Esophagus squamous epithelium (tissue), 5 donors: ENCODE measurements around the gene EPHA6. TPM values are rescaled to one million over a fixed set of nuclear protein-coding genes. Genes with fewer than 3 reads are reported as not detected.

Experiments used
- DNase-seq: peaks from one replicate; lab custom pipeline; 2025; lab: John Stamatoyannopoulos, UW
- H3K27ac ChIP-seq, 4 donors: fragments of 200-600 bp; sonication (generic); one replicate each; pipeline ENCODE4 v1.5.1; 2016 to 2019; ENCODE audit warnings: mild to moderate bottlenecking in 1 of 4
- H3K27me3 ChIP-seq, 4 donors: fragments of 200-600 bp; sonication (generic); 1 replicate in 3 of 4; 2 replicates in 1 of 4; pipeline versions ENCODE4 v1.5.1 to v1.6.0; 2017 to 2021; ENCODE audit warnings: antibody characterized with exemption in 1 of 4
- H3K36me3 ChIP-seq, 3 donors: fragments of 200-600 bp; sonication (generic); one replicate each; pipeline ENCODE4 v1.5.1; 2016 to 2019
- H3K4me1 ChIP-seq, 3 donors: fragments of 200-600 bp; sonication (generic); one replicate each; pipeline ENCODE4 v1.5.1; 2017 to 2019
- H3K4me3 ChIP-seq, 4 donors: fragments of 200-600 bp; sonication (generic); 1 replicate in 3 of 4; 2 replicates in 1 of 4; pipeline ENCODE4 v1.5.1; 2016 to 2019; ENCODE audit warnings: mild to moderate bottlenecking in 2 of 4, moderate library complexity in 1 of 4
- H3K9me3 ChIP-seq, 3 donors: fragments of 200-600 bp; sonication (generic); one replicate each; pipeline ENCODE4 v1.5.1; 2016 to 2019
- CTCF ChIP-seq, 6 experiments: fragments of 450-650 bp in 4 of 6; fragments of 200-600 bp in 2 of 6; sonication (generic) in 2 of 6; IDR thresholded peaks; one replicate each; pipeline ENCODE4 v1.5.1; 2016 to 2019; ENCODE audit warnings: antibody characterized with exemption in 6 of 6, mild to moderate bottlenecking in 4 of 6, moderate library complexity in 4 of 6
- POLR2A ChIP-seq, 4 donors: fragments of 450-650 bp; IDR thresholded peaks; one replicate each; pipeline ENCODE4 v1.6.1; 2017; ENCODE audit warnings: antibody characterized with exemption in 4 of 4, mild to moderate bottlenecking in 4 of 4, moderate library complexity in 3 of 4
- WGBS, 2 donors: methylation state at CpG; one replicate each; pipeline ENCODE4 v1.1.5; 2018; 5-methylcytosine and 5-hydroxymethylcytosine counted together
- intact Hi-C: fragments of 100-400 bp; cut with DNase I; formaldehyde crosslinking; loops from one replicate; pipeline ENCODE4 v1.15.0; 2022
- total RNA-seq, 4 donors: library from RNA; depleted of rRNA; stranded (reverse); fragments of >200 nt; gene quantifications; one replicate each; pipeline ENCODE4 v1.1.0, GENCODE V29; 2016
- donor health status: DM: yes; HTN: yes; CAD: no.

EPHA6 gene
- total RNA-seq, 4 donors from 2014 or later: 0.34 to 2.9 (median 1.5) TPM

DNA sequence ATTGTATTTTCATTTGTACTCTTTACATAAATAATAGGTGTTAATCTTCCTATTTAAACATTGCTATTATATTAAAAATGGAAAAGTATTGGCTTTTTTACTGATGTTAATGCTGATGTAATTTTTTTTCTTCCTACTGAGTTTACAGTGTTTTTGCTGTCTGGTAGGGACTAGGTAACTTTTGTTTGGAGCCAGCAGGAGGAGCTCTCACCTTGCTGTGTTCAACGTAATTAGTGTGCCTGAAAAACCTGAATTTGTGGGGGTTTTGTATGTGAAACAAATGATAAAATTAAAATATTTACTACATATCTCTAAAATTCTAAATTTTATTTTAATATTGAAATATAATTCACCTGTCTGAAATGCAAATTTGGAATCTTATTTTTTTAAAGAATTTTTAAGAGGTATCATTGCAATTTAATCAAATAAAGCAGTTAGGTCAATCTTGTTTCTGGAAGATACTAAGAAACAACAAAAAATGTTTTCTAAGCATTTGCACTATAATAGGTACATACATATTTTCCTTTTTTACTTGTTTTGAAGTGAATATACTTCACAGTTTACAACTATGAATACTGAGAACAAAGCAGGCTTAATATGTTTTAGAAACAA, 48.8 kb downstream of the EPHA6 start:
- no peak for DNase-seq
- WGBS, 2 donors: 0% methylated on average over 1 of the region's 1 CpG
- no peak for TF ChIP-seq POLR2A (IDR thresholded peaks at IDR 0.05)
- TF ChIP-seq CTCF (IDR thresholded peaks at IDR 0.05): peak in 5 of 6 experiments; percentile 47 to 85 (median 74)

GRCh38 chr3:96865605-96866004, 51.2 kb downstream of the EPHA6 start:
- Histone ChIP-seq H3K9me3 (no peaks in the 10 kb centered on the region), H3K4me3 (no peak overlapping the region), H3K4me1 (peaks cover 0 to 5% (median 0%) of the 10 kb centered on the region in 3 donors), H3K27me3 (no peaks in the 10 kb centered on the region), H3K27ac (no peak overlapping the region), H3K36me3 (no peaks in the 10 kb centered on the region)
- no peak for DNase-seq
- intact Hi-C loops: no loop called here
- no peak for TF ChIP-seq CTCF (IDR thresholded peaks at IDR 0.05)
- no peak for TF ChIP-seq POLR2A (IDR thresholded peaks at IDR 0.05)
- WGBS, 2 donors: 40 to 43% methylated on average over 2 of the region's 2 CpGs

More for the DNA sequence above, 48.8 kb downstream of the EPHA6 start:
- Histone ChIP-seq H3K27ac (no peak overlapping the region), H3K9me3 (no peaks in the 10 kb centered on the region), H3K4me1 (peaks cover 0 to 5% (median 0%) of the 10 kb centered on the region in 3 donors), H3K4me3 (no peak overlapping the region), H3K36me3 (no peaks in the 10 kb centered on the region), H3K27me3 (no peaks in the 10 kb centered on the region)
- intact Hi-C loops: no loop called here

DNA sequence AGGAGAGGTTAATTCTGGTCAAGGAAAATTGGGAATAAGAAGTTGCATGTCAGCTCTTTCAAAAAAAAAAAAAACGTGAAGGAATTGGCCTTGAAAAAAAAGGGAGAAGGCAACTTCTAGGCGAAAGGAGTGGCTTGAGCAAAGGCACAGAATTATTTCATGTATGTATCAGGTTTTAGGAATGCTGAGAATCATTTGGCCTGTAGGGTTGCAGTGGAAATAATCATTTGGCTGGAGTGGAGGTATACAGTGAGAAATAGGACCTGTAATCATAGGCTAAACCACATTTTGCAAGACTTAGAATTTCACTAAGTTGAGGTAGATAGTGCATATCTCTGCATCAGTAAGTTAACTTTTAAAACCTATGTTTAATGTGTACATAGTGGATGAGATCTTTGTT, 54.9 kb downstream of the EPHA6 start:
- no peaks in the 10 kb centered on the region for H3K4me1 ChIP-seq
- WGBS, 2 donors: 50 to 76% methylated on average over 2 of the region's 2 CpGs
- H3K36me3 ChIP-seq: no peaks in the 10 kb centered on the region
- no peak overlapping the region for H3K4me3 ChIP-seq
- no peak for DNase-seq
- no peaks in the 10 kb centered on the region for H3K27me3 ChIP-seq
- no peaks in the 10 kb centered on the region for H3K9me3 ChIP-seq
- intact Hi-C loops: no loop called here
- TF ChIP-seq POLR2A (IDR thresholded peaks at IDR 0.05) (no peak), CTCF (IDR thresholded peaks at IDR 0.05) (no peak)
- H3K27ac ChIP-seq: no peak overlapping the region

GRCh38 chr3:96877510-96877909, 63.1 kb downstream of the EPHA6 start:
- intact Hi-C loops: no loop called here
- Histone ChIP-seq H3K36me3 (no peaks in the 10 kb centered on the region), H3K27me3 (no peaks in the 10 kb centered on the region), H3K4me3 (no peak overlapping the region), H3K27ac (no peak overlapping the region), H3K4me1 (no peaks in the 10 kb centered on the region), H3K9me3 (no peaks in the 10 kb centered on the region)
- TF ChIP-seq CTCF (IDR thresholded peaks at IDR 0.05): no peak
- TF ChIP-seq POLR2A (IDR thresholded peaks at IDR 0.05): no peak
- DNase-seq: no peak
- WGBS, 2 donors: 90 to 92% methylated on average over 4 of the region's 4 CpGs

- Histone ChIP-seq H3K4me1 (peaks cover 0 to 23% (median 3%) of the 10 kb centered on the region in 3 donors), H3K9me3 (no peaks in the 10 kb centered on the region), H3K36me3 (no peaks in the 10 kb centered on the region), H3K4me3 (no peak overlapping the region), H3K27ac (peak overlapping the region in 3 of 4 donors; percentile 10 to 48 (median 19)), H3K27me3 (no peaks in the 10 kb centered on the region)
- 32 to 56% methylated on average over 1 of the region's 1 CpG for WGBS, 2 donors
- DNase-seq: no peak
- TF ChIP-seq CTCF (IDR thresholded peaks at IDR 0.05) (no peak), POLR2A (IDR thresholded peaks at IDR 0.05) (no peak)
- intact Hi-C loops: no loop called here
Observed at GRCh38 chr3:96900031-96900430, 85.6 kb downstream of the EPHA6 start.
